ENCODE data around the gene IL3.

IL3 gene

GRCh38 chr5:132022737-132023136 lies 37.7 kb upstream of the IL3 start:
- no peak for TF ChIP-seq RARB (CRISPR knock-in tag; IDR thresholded peaks at IDR 0.05)
- no peak for TF ChIP-seq OSR1 (CRISPR knock-in tag; IDR thresholded peaks at IDR 0.05)
- TF ChIP-seq CSRNP3 (CRISPR knock-in tag; IDR thresholded peaks at IDR 0.05), result no peak
- no peak for TF ChIP-seq TCF4 (CRISPR knock-in tag; IDR thresholded peaks at IDR 0.05; ENCODE audit: borderline replicate concordance)
- TF ChIP-seq TSHZ2 (CRISPR knock-in tag; IDR thresholded peaks at IDR 0.05), result no peak
- no peak for TF ChIP-seq SNAI2 (CRISPR knock-in tag; IDR thresholded peaks at IDR 0.05)
- no peak for TF ChIP-seq ARNTL (CRISPR knock-in tag; IDR thresholded peaks at IDR 0.05; ENCODE audit: borderline replicate concordance, low read depth)
- TF ChIP-seq ZNF8 (CRISPR knock-in tag; IDR thresholded peaks at IDR 0.05), result no peak
- TF ChIP-seq GLIS3 (CRISPR knock-in tag; IDR thresholded peaks at IDR 0.05), result no peak
- TF ChIP-seq ZC3H10 (CRISPR knock-in tag; IDR thresholded peaks at IDR 0.05), result no peak
- no peak for ATAC-seq

- ATAC-seq, result no peak
- TF ChIP-seq ARNTL (CRISPR knock-in tag; IDR thresholded peaks at IDR 0.05; ENCODE audit: borderline replicate concordance, low read depth), result no peak
- TF ChIP-seq ZNF70 (CRISPR knock-in tag; IDR thresholded peaks at IDR 0.05), result no peak
- TF ChIP-seq ZC3H10 (CRISPR knock-in tag; IDR thresholded peaks at IDR 0.05), result no peak
Measured at GRCh38 chr5:132023258-132024116, 37.0 kb upstream of the IL3 start.

GRCh38 chr5:132024117-132024435 lies 36.4 kb upstream of the IL3 start:
- ATAC-seq, result no peak

More at GRCh38 chr5:132024117-132024435, 36.4 kb upstream of the IL3 start:
- TF ChIP-seq GLIS3 (CRISPR knock-in tag; IDR thresholded peaks at IDR 0.05) (no peak), ZNF8 (CRISPR knock-in tag; IDR thresholded peaks at IDR 0.05) (no peak), ZC3H10 (CRISPR knock-in tag; IDR thresholded peaks at IDR 0.05) (no peak), TSHZ2 (CRISPR knock-in tag; IDR thresholded peaks at IDR 0.05) (no peak), PPARA (CRISPR knock-in tag; IDR thresholded peaks at IDR 0.05; ENCODE audit: borderline replicate concordance) (no peak), PATZ1 (CRISPR knock-in tag; IDR thresholded peaks at IDR 0.05; ENCODE audit: borderline replicate concordance) (no peak), ARNTL (CRISPR knock-in tag; IDR thresholded peaks at IDR 0.05; ENCODE audit: borderline replicate concordance, low read depth) (no peak)
